ENCODE results near the gene GBX2. TPM values are rescaled to one million over a fixed set of nuclear protein-coding genes. Genes with fewer than 3 reads are reported as not detected.

GBX2 gene
- total RNA-seq, 1 donor from 2014 or later, result 0.84 TPM

DNA sequence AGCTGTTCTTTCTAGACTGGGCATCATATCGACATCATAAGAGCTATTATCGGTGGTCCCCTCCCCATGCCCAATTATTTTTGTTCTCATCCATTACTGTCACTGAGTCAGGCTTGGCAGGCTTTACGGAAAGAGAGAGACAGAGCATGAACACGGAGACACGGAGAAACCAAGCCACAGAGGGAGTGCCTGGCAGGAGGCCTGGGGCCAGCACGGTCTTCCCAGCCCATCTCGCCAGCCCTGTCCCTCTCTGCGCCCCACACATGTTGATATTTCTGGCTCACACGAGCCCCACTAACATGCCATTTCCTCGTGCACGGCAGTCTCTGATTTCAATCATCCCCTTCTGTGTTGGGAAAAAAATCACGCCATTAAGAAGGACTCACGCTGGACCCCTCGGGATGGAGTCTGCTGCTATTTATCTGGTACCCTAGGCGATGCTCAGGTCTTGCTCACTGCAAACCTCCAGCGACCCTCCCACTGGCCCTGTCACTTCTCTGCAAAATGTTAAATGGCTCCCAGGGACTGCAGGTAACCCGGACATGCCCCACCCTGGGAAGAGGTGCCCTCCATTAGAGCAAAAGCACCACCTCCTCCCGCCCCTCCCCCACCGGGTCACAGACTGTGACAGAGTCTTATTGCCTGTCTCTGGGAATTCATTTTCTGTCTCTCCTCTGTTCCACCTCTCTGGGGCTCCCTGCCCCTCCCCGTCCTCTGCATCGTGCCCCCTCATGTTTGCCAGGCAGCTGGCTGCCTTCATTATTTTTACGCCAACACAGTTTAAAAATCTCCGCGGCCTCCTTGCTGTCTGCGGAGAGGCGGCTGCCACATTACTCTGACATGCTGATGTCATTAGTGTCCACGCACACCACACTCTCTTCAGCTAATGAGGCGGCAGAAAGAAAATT, 40.1 kb upstream of the GBX2 start:
- Histone ChIP-seq H3K36me3 (ENCODE audit: control insufficient read depth, insufficient read depth, low read length) (no peaks in the 10 kb centered on the region), H3K4me3 (ENCODE audit: low read depth, low read length) (no peak overlapping the region), H3K27me3 (ENCODE audit: control insufficient read depth, insufficient read depth, low read length) (peaks cover 17% of the 10 kb centered on the region)
- DNase-seq (ENCODE audit: low read depth), result no peak
- TF ChIP-seq, protein P1, sequence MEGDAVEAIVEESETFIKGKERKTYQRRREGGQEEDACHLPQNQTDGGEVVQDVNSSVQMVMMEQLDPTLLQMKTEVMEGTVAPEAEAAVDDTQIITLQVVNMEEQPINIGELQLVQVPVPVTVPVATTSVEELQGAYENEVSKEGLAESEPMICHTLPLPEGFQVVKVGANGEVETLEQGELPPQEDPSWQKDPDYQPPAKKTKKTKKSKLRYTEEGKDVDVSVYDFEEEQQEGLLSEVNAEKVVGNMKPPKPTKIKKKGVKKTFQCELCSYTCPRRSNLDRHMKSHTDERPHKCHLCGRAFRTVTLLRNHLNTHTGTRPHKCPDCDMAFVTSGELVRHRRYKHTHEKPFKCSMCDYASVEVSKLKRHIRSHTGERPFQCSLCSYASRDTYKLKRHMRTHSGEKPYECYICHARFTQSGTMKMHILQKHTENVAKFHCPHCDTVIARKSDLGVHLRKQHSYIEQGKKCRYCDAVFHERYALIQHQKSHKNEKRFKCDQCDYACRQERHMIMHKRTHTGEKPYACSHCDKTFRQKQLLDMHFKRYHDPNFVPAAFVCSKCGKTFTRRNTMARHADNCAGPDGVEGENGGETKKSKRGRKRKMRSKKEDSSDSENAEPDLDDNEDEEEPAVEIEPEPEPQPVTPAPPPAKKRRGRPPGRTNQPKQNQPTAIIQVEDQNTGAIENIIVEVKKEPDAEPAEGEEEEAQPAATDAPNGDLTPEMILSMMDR (IDR thresholded peaks at IDR 0.05; ENCODE audit: insufficient read depth, low read length, poor library complexity, severe bottlenecking), result no peak

DNA sequence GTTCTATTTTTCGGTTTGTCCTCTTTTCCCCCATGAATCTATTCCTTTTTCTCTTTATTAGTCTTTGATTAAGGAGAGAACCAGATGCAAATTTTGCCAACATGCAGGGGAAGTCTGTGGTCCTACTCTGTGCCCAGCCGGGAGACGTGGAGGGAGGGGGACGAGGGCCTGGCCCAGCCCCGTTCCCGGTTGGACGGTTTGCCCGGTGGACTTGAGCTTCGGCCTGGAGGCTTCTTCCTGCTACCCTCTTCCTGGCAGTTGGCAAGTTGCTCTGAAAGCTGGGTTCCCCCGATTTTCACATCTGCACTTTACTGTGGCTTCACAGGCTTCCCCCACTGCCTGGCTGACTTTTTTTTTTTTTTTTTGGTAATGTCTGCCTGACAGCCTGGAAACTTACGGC, 39.3 kb upstream of the GBX2 start:
- TF ChIP-seq, protein P1 (IDR thresholded peaks at IDR 0.05; ENCODE audit: insufficient read depth, low read length, poor library complexity, severe bottlenecking), result no peak

DNA sequence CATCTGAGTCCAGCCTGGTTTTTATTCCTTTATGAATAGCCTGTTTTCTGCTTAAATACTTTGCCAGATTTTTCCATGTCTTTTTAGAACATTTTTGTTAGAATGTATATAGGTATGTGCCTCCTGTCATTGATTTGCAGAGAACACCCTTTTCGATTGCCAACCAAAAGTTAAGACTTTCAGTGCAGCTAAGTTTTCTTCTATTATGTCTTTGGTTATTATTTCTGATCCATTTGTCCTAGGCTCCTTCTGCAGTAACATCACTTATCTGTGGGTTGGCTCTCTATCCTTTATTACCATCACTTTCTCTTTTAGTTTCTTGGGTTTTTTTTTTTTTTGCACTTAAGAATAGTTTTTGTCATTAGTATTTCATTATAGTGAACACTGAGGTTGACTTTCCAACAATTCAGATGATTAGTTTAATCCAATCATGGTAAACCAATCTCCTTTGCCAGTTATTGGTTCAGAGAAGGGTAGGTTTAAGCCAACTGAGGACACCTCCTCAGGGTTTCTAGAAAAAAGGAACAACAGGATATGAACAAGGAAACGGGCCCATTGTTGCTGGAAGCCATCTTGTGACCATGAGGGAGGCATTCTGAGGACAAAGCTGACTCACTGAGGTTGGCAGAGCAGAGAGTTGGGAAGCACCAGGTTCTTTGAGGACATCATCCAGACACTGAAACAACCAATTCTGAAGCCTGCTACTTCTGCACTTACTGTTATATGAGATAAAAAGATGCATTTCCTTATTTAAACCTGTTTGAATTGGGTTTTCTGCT, 37.9 kb upstream of the GBX2 start:
- Histone ChIP-seq H3K27me3 (ENCODE audit: control insufficient read depth, insufficient read depth, low read length) (peaks cover 6% of the 10 kb centered on the region), H3K36me3 (ENCODE audit: control insufficient read depth, insufficient read depth, low read length) (no peaks in the 10 kb centered on the region), H3K4me3 (ENCODE audit: low read depth, low read length) (no peak overlapping the region)
- DNase-seq (ENCODE audit: low read depth), result no peak
- TF ChIP-seq, protein P1 (IDR thresholded peaks at IDR 0.05; ENCODE audit: insufficient read depth, low read length, poor library complexity, severe bottlenecking), result no peak

More for the DNA sequence above, 39.3 kb upstream of the GBX2 start:
- no peaks in the 10 kb centered on the region for H3K36me3 ChIP-seq (ENCODE audit: control insufficient read depth, insufficient read depth, low read length)
- peaks cover 17% of the 10 kb centered on the region for H3K27me3 ChIP-seq (ENCODE audit: control insufficient read depth, insufficient read depth, low read length)
- no peak overlapping the region for H3K4me3 ChIP-seq (ENCODE audit: low read depth, low read length)
- DNase-seq (ENCODE audit: low read depth), result no peak

DNA sequence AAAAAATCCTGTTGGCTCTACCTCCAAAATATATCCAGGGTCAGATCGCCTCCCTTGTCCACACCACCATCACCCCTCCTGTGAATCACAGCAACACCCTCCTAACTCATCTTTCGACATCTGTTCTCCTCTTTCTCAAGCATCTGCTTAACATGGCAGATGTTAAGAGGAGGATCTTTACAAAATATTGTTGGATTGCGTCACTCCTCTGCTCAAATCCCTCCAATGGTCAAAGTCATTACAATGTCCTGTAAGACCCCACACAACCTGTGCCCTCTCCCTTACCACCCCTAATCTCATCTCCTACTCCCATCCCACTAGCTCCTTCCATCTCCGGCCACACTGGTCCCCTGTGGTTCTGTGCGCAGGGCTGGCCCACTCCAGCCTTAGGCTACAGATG, 36.8 kb upstream of the GBX2 start:
- H3K27me3 ChIP-seq (ENCODE audit: control insufficient read depth, insufficient read depth, low read length), result peaks cover 2% of the 10 kb centered on the region
- DNase-seq (ENCODE audit: low read depth), result no peak
- H3K36me3 ChIP-seq (ENCODE audit: control insufficient read depth, insufficient read depth, low read length), result no peaks in the 10 kb centered on the region
- H3K4me3 ChIP-seq (ENCODE audit: low read depth, low read length), result no peak overlapping the region
- TF ChIP-seq, protein P1 (IDR thresholded peaks at IDR 0.05; ENCODE audit: insufficient read depth, low read length, poor library complexity, severe bottlenecking), result no peak

DNA sequence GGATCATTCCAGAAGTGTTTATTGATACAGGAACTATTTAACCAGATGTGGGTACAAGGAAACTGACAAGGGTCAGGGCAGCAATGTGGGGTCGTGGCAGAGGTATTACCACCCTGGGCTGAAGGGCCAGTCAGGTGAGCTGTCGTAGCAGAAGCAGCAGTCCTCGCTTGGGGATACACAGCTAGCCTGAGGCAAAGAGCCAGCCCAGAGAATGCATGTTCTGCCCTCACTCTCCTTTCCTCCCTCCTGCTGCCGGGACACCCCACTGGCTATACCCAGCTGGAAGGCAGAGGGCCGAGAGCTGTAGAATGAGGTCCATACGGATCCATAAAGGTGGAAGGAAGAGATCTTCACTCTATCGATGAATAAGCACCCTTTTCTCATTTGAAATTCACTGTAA, 32.2 kb upstream of the GBX2 start:
- no peak for DNase-seq (ENCODE audit: low read depth)
- no peaks in the 10 kb centered on the region for H3K36me3 ChIP-seq (ENCODE audit: control insufficient read depth, insufficient read depth, low read length)
- TF ChIP-seq, protein P1 (IDR thresholded peaks at IDR 0.05; ENCODE audit: insufficient read depth, low read length, poor library complexity, severe bottlenecking), result no peak
- peaks cover 2% of the 10 kb centered on the region for H3K27me3 ChIP-seq (ENCODE audit: control insufficient read depth, insufficient read depth, low read length)
- no peak overlapping the region for H3K4me3 ChIP-seq (ENCODE audit: low read depth, low read length)

Measured in kidney epithelial cell (primary cell).